ENCODE results near the gene DENND6B. TPM values are rescaled to one million over a fixed set of nuclear protein-coding genes. Genes with fewer than 3 reads are reported as not detected.

Gene DENND6B
- total and polyA plus RNA-seq, 2 of the 13 experiments (the other 11 are each of a cell fraction or from before 2014, with no cell fraction given), result 0.95 to 3.8 TPM

GRCh38 chr22:50294319-50294656 lies 32.5 kb downstream of the DENND6B start:
- Histone ChIP-seq H3K9me3 (ENCODE audit: low read length) (no peaks in the 10 kb centered on the region), H4K20me1 (ENCODE audit: insufficient read depth, low read length) (peaks cover 9% of the 10 kb centered on the region; the same call in 1 of the 2 replicates), H3K9ac (ENCODE audit: insufficient read depth, low read depth, low read length) (peak overlapping the region; percentile 71), H2AFZ (ENCODE audit: low read length) (no peak overlapping the region), H3K36me3 (replicated peaks in 1 of 2; ENCODE audit: control insufficient read depth in 1 of 2, insufficient read depth in 2 of 2, low read length in 2 of 2) (peaks cover 8 to 9% of the 10 kb centered on the region in 2 experiments; a peak in 4 of 5 replicates), H3K27ac (ENCODE audit: extremely low read length, insufficient read depth, low read length) (peak overlapping the region; percentile 94), H3K4me3 (replicated peaks in 1 of 3; ENCODE audit: insufficient read depth in 1 of 3, low read depth in 2 of 3, low read length in 3 of 3) (peak overlapping the region in 2 of 3 experiments; percentile 73 to 74; a peak in 5 of 6 replicates), H3K4me1 (ENCODE audit: insufficient read depth, low read length) (peaks cover 69% of the 10 kb centered on the region), H3K27me3 (ENCODE audit: control insufficient read depth in 1 of 2, insufficient read depth in 2 of 2, low read length in 2 of 2) (no peaks in the 10 kb centered on the region), H3K4me2 (ENCODE audit: low read depth, low read length) (peak overlapping the region; percentile 79), H3K79me2 (ENCODE audit: insufficient read depth, low read length) (peaks cover 71% of the 10 kb centered on the region)
- ATAC-seq, result peak; percentile 9
- BruUV-seq (replicated peaks), result no TSS peak
- in situ Hi-C loops (cut with HindIII; ENCODE audit: extremely low pct_ligation_motif_present, low pct_unique_long_range_greater_than_20kb) (no loop called here), intact Hi-C loops (cut with micrococcal nuclease; ENCODE audit: unreplicated experiment) (loop anchor here (5.0 to 10.0 kb wide), 2 partner anchors 33 to 869 kb away; partner anchors contain the start of gene DENND6B)
- no peak for FAIRE-seq
- ChIA-PET CTCF (ENCODE audit: low intra/inter-chr PET ratio, low total read pairs) (interaction anchor here (1.2 to 2.3 kb wide), 2 partner anchors 18 to 32 kb away, joined by 9 to 10 read pairs; partner anchors contain the start of gene DENND6B), POLR2A (interaction anchor here (1.0 to 4.8 kb wide), 21 partner anchors 10 to 289 kb away, joined by 3 to 126 read pairs (median 6); partner anchors contain the start of genes CHKB, DENND6B, HDAC10 and MAPK12)
- WGBS (ENCODE audit: low lambda C conversion rate), result 0% methylated on average over 1 of the region's 5 CpGs
- no peak for DNase-seq (ENCODE audit: low spot score)
- TF ChIP-seq DMAP1 (CRISPR knock-in tag; IDR thresholded peaks at IDR 0.05), result no peak
- no peak for TF ChIP-seq SAP130 (CRISPR knock-in tag; IDR thresholded peaks at IDR 0.05; ENCODE audit: low read depth)
- no peak for TF ChIP-seq FOXO1 (CRISPR knock-in tag; IDR thresholded peaks at IDR 0.05)
- TF ChIP-seq BRD4 (CRISPR knock-in tag; IDR thresholded peaks at IDR 0.05), result no peak
- TF ChIP-seq ZNF687 (CRISPR knock-in tag; IDR thresholded peaks at IDR 0.05), result peak; percentile 54
- TF ChIP-seq HDAC2 (CRISPR knock-in tag; IDR thresholded peaks at IDR 0.05), result no peak
- TF ChIP-seq MYC (CRISPR knock-in tag; IDR thresholded peaks at IDR 0.05; ENCODE audit: borderline replicate concordance), result no peak
- TF ChIP-seq KMT2A (CRISPR knock-in tag; IDR thresholded peaks at IDR 0.05), result no peak
- TF ChIP-seq, protein P1, sequence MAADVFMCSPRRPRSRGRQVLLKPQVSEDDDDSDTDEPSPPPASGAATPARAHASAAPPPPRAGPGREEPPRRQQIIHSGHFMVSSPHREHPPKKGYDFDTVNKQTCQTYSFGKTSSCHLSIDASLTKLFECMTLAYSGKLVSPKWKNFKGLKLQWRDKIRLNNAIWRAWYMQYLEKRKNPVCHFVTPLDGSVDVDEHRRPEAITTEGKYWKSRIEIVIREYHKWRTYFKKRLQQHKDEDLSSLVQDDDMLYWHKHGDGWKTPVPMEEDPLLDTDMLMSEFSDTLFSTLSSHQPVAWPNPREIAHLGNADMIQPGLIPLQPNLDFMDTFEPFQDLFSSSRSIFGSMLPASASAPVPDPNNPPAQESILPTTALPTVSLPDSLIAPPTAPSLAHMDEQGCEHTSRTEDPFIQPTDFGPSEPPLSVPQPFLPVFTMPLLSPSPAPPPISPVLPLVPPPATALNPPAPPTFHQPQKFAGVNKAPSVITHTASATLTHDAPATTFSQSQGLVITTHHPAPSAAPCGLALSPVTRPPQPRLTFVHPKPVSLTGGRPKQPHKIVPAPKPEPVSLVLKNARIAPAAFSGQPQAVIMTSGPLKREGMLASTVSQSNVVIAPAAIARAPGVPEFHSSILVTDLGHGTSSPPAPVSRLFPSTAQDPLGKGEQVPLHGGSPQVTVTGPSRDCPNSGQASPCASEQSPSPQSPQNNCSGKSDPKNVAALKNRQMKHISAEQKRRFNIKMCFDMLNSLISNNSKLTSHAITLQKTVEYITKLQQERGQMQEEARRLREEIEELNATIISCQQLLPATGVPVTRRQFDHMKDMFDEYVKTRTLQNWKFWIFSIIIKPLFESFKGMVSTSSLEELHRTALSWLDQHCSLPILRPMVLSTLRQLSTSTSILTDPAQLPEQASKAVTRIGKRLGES (CRISPR knock-in tag; IDR thresholded peaks at IDR 0.05; ENCODE audit: borderline replicate concordance), result no peak
- TF ChIP-seq HOXD1 (CRISPR knock-in tag; IDR thresholded peaks at IDR 0.05), result no peak
- no peak for TF ChIP-seq ZNF709 (CRISPR knock-in tag; IDR thresholded peaks at IDR 0.05)
- no peak for TF ChIP-seq ZBTB1 (CRISPR knock-in tag; IDR thresholded peaks at IDR 0.05; ENCODE audit: borderline replicate concordance)
- TF ChIP-seq JUN (CRISPR knock-in tag; IDR thresholded peaks at IDR 0.05), result no peak
- 0 out of 2 replicates have a peak, but pooled peaks have one; percentile 5 for TF ChIP-seq GTF3A (CRISPR knock-in tag; conservative IDR thresholded peaks at IDR 0.05)
- TF ChIP-seq ZNF558 (CRISPR knock-in tag; IDR thresholded peaks at IDR 0.05; ENCODE audit: borderline replicate concordance), result no peak
- TF ChIP-seq ZNF367 (CRISPR knock-in tag; IDR thresholded peaks at IDR 0.05; ENCODE audit: borderline replicate concordance), result no peak
- no peak for TF ChIP-seq ZNF816 (CRISPR knock-in tag; IDR thresholded peaks at IDR 0.05; ENCODE audit: borderline replicate concordance)
- no peak for TF ChIP-seq ZNF101 (CRISPR knock-in tag; IDR thresholded peaks at IDR 0.05; ENCODE audit: borderline replicate concordance, low read depth)
- TF ChIP-seq SPEN (CRISPR knock-in tag; IDR thresholded peaks at IDR 0.05; ENCODE audit: low read depth), result no peak
- TF ChIP-seq CEBPG (CRISPR knock-in tag; IDR thresholded peaks at IDR 0.05), result no peak
- TF ChIP-seq ZNF451 (CRISPR knock-in tag; IDR thresholded peaks at IDR 0.05), result peak; percentile 2; the same call in 1 of the 2 replicates

Measured in HepG2 (cell line).